Spinal cord (tissue), 10 donors: ENCODE data around the gene CTNNA2. TPM values are rescaled to one million over a fixed set of nuclear protein-coding genes. Genes with fewer than 3 reads are reported as not detected.
A peak's percentile ranks its signal among the peaks of the same experiment; 100 is the strongest.

Experiments used
- DNase-seq, 6 donors: peaks; one replicate each; pipeline versions ENCODE4 v3.0.0 to v3.0.0-alpha.2; 2013 to 2015; ENCODE audit warnings: low spot score in 6 of 6, low read depth in 4 of 6
- H3K27ac ChIP-seq: one replicate; pipeline ENCODE4 v1.5.1; 2013; ENCODE audit warnings: low read depth, low read length, control low read depth
- H3K27me3 ChIP-seq: one replicate; pipeline ENCODE4 v1.6.1; 2013; ENCODE audit warnings: low read length; ENCODE audit not compliant: control insufficient read depth, insufficient read depth
- H3K36me3 ChIP-seq: one replicate; pipeline ENCODE4 v1.6.1; 2013; ENCODE audit warnings: low read length; ENCODE audit not compliant: control insufficient read depth, insufficient read depth
- H3K4me1 ChIP-seq: one replicate; pipeline ENCODE4 v1.6.1; 2013; ENCODE audit warnings: low read length; ENCODE audit not compliant: control insufficient read depth, insufficient read depth
- H3K4me3 ChIP-seq: one replicate; pipeline ENCODE4 v1.5.1; 2013; ENCODE audit warnings: low read depth, low read length, control low read depth
- H3K9me3 ChIP-seq: one replicate; pipeline ENCODE4 v1.6.1; 2013; ENCODE audit warnings: low read length; ENCODE audit not compliant: control insufficient read depth, insufficient read depth
- WGBS: methylation state at CpG from one replicate; pipeline ENCODE4 v1.1.5; 2013; ENCODE audit warnings: missing lambda C conversion rate; ENCODE audit not compliant: insufficient coverage; 5-methylcytosine and 5-hydroxymethylcytosine counted together
- polyA plus RNA-seq, 2 donors: library from polyadenylated mRNA; unstranded; fragments of 120-200 nt; gene quantifications; one replicate each; pipeline ENCODE4 v1.2.1, GENCODE V29; 2013; ENCODE audit not compliant: insufficient read length in 2 of 2
- total RNA-seq, 2 donors: library from RNA; depleted of rRNA in 1 of 2; stranded (reverse); fragments of 120-200 nt in 1 of 2; fragments of >200 nt in 1 of 2; gene quantifications; one replicate each; pipeline versions ENCODE4 v1.2.3 to v1.2.4, GENCODE V29; 2013 to 2014
- donor health status: healthy.

Gene CTNNA2
- total and polyA plus RNA-seq, 4 donors, result 42.4 to 117 (median 84.7) TPM

- Histone ChIP-seq H3K4me3 (no peak overlapping the region), H3K27me3 (no peaks in the 10 kb centered on the region), H3K27ac (no peak overlapping the region), H3K9me3 (no peaks in the 10 kb centered on the region), H3K36me3 (no peaks in the 10 kb centered on the region), H3K4me1 (no peaks in the 10 kb centered on the region)
- WGBS, result 66% methylated on average over 3 of the region's 6 CpGs
- DNase-seq, result peak in 1 of 6 donors; percentile 45
These were observed 489.8 kb downstream of the CTNNA2 start for GRCh38 chr2:80002568-80003157.

GRCh38 chr2:80007777-80008503 lies 495.1 kb downstream of the CTNNA2 start:
- Histone ChIP-seq H3K36me3 (no peaks in the 10 kb centered on the region), H3K27me3 (no peaks in the 10 kb centered on the region), H3K4me3 (no peak overlapping the region), H3K27ac (no peak overlapping the region), H3K4me1 (no peaks in the 10 kb centered on the region), H3K9me3 (no peaks in the 10 kb centered on the region)
- 14% methylated on average over 1 of the region's 5 CpGs for WGBS
- DNase-seq, result peak in 4 of 6 donors; percentile 27 to 95 (median 36)

GRCh38 chr2:80008596-80008995 lies 495.7 kb downstream of the CTNNA2 start:
- no peaks in the 10 kb centered on the region for H3K27me3 ChIP-seq
- peak in 1 of 6 donors; percentile 57 for DNase-seq
- no peak overlapping the region for H3K4me3 ChIP-seq
- H3K36me3 ChIP-seq, result no peaks in the 10 kb centered on the region
- 17% methylated on average over 1 of the region's 4 CpGs for WGBS
- H3K4me1 ChIP-seq, result no peaks in the 10 kb centered on the region
- H3K9me3 ChIP-seq, result no peaks in the 10 kb centered on the region
- no peak overlapping the region for H3K27ac ChIP-seq

DNA sequence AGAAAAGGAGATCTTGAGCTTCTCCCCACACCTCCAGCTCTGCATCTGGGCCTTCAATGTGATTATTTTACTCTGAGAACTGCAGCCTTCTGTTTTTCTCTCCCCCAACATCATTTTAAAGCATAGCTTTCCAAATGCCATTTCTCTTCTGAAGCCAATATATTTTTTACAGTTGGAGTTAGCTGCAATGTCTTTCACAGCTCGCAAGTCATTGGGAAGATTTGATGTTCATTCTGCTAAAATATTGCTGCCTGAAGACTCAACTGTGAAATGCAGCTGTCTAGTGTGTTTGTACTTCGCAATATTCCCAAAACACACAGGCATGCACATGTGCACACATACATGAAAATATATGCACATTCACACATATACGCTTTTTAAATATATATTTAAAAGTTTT lies 496.4 kb downstream of the CTNNA2 start:
- Histone ChIP-seq H3K27ac (no peak overlapping the region), H3K36me3 (no peaks in the 10 kb centered on the region), H3K9me3 (no peaks in the 10 kb centered on the region), H3K4me3 (no peak overlapping the region), H3K27me3 (no peaks in the 10 kb centered on the region), H3K4me1 (no peaks in the 10 kb centered on the region)
- DNase-seq, result peak in 2 of 6 donors; percentile 17 to 58
- WGBS, result no CpG with 5 or more reads among the region's 3 CpGs

DNA sequence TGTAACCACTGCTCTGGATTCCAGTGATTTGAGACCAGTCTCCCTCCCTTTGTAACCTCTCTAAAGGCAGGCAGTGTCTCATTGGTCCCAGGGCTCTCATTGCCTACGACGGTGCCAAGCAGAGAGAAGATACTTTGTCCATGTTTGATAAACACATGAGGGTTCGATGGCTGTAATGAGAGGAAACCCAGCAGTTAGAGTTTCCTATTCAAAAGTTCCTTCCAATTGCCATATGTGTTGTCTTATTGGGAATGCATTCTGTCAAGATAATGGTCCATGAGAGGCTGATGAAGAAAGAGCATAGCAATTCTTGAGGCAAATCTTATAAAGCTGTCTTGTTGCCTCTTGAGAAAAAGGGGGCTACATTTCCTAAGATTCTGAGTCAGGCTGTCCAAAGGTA lies 499.2 kb downstream of the CTNNA2 start:
- no peaks in the 10 kb centered on the region for H3K4me1 ChIP-seq
- peak in 2 of 6 donors; percentile 6 to 16 for DNase-seq
- H3K36me3 ChIP-seq, result no peaks in the 10 kb centered on the region
- WGBS, result 60% methylated on average over 1 of the region's 3 CpGs
- no peak overlapping the region for H3K27ac ChIP-seq
- H3K9me3 ChIP-seq, result no peaks in the 10 kb centered on the region
- no peaks in the 10 kb centered on the region for H3K27me3 ChIP-seq
- H3K4me3 ChIP-seq, result no peak overlapping the region

DNA sequence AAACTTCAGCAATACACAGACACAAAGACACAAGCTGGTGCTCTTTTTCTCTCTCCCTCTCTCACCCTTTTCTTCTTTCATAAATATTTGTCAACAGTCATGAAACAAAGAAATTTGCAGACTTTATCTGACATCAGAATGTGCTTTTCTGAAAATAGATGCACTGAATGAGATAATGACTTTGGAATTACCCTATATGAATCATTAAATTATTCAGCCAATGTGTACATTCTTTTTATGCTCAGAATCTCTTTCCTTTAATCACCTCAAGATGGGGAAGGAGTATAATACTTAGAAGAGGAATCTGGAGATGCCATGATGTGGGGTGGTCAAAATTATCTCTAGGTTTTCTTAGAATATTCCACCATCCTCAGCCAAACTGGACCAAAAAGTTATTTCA lies 501.8 kb downstream of the CTNNA2 start:
- Histone ChIP-seq H3K27me3 (no peaks in the 10 kb centered on the region), H3K27ac (no peak overlapping the region), H3K4me1 (no peaks in the 10 kb centered on the region), H3K36me3 (no peaks in the 10 kb centered on the region), H3K9me3 (no peaks in the 10 kb centered on the region), H3K4me3 (no peak overlapping the region)
- no peak for DNase-seq

- no peak overlapping the region for H3K4me3 ChIP-seq
- 36% methylated on average over 5 of the region's 5 CpGs for WGBS
- H3K4me1 ChIP-seq, result no peaks in the 10 kb centered on the region
- H3K27me3 ChIP-seq, result no peaks in the 10 kb centered on the region
- no peaks in the 10 kb centered on the region for H3K9me3 ChIP-seq
- no peaks in the 10 kb centered on the region for H3K36me3 ChIP-seq
- H3K27ac ChIP-seq, result no peak overlapping the region
- peak in 1 of 6 donors; percentile 21 for DNase-seq
These were observed 503.3 kb downstream of the CTNNA2 start for GRCh38 chr2:80016171-80016570.

DNA sequence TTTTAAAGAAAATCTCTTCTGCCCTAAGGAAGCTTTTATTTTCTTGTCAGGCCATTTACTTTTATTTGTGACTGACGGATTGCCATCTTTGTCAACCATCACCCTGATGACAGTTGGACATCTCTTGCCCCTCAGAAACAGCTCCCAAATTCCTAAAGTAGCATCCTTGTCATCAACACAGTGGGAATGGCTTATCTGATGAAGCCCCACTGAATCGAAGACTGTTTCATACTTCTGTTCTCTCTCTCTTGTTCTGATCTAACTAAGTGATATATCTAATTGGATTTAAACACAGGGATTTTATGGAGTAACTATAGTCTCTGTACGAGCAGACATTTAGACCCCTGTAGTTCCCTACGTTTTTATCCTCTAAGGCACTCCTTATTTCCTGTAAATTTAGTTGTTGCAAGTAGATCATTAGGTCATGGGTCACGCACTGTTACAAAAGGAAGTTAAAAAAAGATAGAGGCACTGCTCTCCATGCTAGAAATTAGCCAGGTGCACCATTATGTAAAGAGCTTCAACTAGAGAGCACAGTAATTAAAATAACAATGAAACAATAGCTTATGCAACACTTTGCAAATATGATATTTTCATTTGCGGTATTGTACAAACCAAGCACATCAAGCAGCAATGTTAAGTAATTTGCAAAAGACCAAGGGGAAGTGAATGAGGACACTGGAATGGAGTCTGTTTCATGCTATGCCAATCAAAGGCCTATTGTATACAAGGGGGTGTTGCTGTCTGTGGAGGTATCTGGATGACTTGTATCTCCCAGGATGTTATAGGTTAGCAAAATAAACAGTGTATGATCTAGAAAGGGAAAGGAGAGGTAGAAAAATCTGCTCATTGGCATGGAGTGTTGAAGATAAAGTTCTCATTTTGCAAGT lies 507.0 kb downstream of the CTNNA2 start:
- no peaks in the 10 kb centered on the region for H3K9me3 ChIP-seq
- no CpG with 5 or more reads among the region's 6 CpGs for WGBS
- H3K36me3 ChIP-seq, result no peaks in the 10 kb centered on the region
- no peak for DNase-seq
- H3K4me1 ChIP-seq, result no peaks in the 10 kb centered on the region
- no peak overlapping the region for H3K27ac ChIP-seq
- no peak overlapping the region for H3K4me3 ChIP-seq
- H3K27me3 ChIP-seq, result no peaks in the 10 kb centered on the region

- Histone ChIP-seq H3K36me3 (no peaks in the 10 kb centered on the region), H3K27me3 (no peaks in the 10 kb centered on the region), H3K4me3 (no peak overlapping the region), H3K27ac (no peak overlapping the region), H3K4me1 (no peaks in the 10 kb centered on the region), H3K9me3 (no peaks in the 10 kb centered on the region)
- WGBS, result 80% methylated on average over 1 of the region's 2 CpGs
- no peak for DNase-seq
These were observed 509.2 kb downstream of the CTNNA2 start for GRCh38 chr2:80022018-80022417.
